ENCODE measurements around the gene SENP6.
"Not testable (repeated sequence)": the region's sequence is repeated elsewhere in the genome, so short reads cannot be mapped to it uniquely, and the experiment has no call there.

Gene SENP6

GRCh38 chr6:75601304-75602245, at the start of gene SENP6:
TSS of gene SENP6 (plus strand) at chr6:75601880. CDS start at chr6:75602525, 645 bp downstream.
- DNase-seq = peak; percentile 76 to 81

DNA sequence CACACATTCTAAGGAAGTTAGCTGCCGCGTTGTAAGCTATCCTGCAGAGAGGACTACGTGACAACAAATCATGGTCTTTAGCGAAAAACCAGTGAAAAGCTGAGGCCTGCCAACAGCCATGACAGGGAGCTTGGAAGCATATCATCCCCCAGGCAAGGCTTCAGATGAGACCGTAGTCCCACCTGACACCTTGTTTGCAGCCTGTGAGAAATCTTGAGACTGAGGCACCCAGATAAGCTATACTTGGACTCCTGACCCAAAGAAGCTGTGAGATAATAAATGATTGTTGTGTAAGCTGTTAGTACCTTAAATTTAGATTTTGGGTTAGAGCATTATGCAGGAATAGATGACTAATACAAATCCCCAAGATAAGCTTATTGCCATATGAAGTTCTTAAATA, 45.4 kb upstream of the SENP6 start:
- DNase-seq = no peak

GRCh38 chr6:75557068-75557467, 44.6 kb upstream of the SENP6 start:
- no peak for DNase-seq

DNA sequence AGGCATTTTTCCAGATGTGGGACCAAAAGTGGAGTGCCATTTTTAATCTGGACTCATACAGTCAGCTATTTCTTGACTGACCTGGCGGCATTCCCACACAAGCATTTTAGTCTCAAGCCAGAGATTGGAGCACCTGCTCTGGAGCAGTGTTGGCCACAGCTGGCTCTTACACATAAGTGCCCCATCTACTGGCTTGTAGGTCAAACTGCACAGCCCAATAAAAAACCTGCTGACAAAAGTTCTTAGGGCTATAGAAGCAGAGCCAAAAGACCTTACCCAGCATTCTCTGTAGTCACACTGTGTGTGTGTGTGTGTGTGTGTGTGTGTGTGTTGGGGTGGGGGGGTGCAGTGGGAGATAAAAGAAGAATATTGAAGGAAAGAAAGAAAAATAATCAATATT, 38.6 kb upstream of the SENP6 start:
- DNase-seq = peak in 1 of 2 donors; percentile 24

DNA sequence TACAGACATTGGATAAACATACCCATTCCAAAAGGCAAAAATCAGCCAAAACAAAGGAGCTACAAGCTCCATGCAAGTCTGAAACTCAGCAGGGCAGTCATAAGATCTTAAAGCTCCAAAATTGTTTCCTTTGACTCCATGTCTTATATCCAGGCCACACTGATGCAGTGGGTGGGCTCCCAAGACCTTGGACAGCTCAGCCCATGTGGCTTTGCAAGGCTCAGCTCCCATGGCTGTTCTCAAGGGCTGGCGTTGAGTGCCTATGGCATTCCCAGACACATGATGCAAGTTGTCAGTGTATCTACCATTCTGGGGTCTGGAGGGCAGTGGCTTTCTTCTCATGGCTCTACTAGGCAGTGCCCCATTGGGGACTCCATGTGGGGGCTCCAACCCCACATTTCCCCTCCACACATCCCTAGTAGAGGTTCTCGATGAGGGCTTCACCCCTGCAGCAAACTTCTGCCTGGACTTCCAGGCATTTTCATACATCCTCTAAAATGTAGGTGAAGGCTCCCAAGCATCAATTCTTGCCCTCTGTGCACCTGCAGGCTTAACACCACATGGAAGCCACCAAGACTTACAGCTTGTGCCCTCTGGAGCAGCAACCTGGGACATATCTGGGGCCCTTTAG, 35.4 kb upstream of the SENP6 start:
- DNase-seq = no peak

- no peak for DNase-seq
These were observed 33.6 kb upstream of the SENP6 start for GRCh38 chr6:75568100-75568499.

DNA sequence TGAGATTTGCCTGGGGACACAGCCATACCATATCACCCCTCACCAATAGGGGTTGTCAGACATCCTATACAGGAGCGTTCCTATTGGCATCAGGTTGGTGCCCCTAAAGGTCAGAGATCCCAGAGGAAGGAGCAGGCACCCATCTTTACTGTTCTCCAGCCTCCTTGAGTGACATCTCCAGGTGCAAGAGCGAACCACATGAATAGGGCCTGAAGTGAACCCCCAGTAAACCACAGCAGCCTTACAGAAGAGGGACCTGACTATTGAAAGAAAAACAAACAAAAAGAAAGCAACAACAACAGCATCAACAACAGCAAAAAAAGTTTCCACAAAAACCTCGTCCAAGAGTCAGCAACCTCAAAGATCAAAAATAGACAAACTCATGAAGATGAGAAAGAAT, 32.7 kb upstream of the SENP6 start:
- no peak for DNase-seq

DNA sequence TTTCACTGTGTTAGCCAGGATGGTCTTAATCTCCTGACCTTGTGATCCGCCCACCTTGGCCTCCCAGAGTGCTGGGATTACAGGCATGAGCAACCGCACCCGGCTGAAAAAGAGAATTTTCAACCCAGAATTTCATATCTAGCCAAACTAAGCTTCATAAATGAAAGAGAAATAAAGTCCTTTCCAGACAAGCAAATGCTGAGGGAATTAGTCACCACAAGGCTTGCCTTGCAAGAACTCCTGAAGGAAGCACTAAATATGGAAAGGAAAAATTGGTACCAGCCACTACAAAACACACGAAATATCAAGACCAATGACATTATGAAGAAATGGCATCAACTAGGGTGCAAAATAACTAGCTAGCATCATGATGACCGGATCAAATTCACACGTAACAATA, 31.0 kb upstream of the SENP6 start:
- not testable (repeated sequence) for DNase-seq

GRCh38 chr6:75572072-75572471, 29.6 kb upstream of the SENP6 start:
- DNase-seq = no peak

DNA sequence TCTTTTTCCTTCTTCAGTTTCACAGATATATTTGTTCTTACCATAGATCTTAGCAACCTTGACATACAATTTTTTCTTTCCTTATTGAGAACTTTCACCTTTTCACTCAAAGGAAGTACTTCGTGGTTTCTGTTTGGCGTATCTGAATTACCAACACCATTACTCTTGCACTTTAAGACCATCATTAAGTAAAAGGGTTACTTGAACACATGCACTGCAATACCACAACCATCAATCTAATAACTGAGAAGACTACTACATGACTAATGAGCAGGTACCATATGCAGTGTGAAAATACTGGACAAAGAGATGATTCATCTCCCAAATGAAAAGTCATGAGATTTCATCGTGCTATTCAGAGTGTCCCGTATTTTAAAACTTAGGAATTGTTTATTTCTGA, 21.7 kb upstream of the SENP6 start:
- no peak for DNase-seq

GRCh38 chr6:75581231-75581630, 20.4 kb upstream of the SENP6 start:
- no peak for DNase-seq

GRCh38 chr6:75584552-75584951, 17.1 kb upstream of the SENP6 start:
- DNase-seq = not testable (repeated sequence)

GRCh38 chr6:75588948-75589347, 12.7 kb upstream of the SENP6 start:
- no peak for DNase-seq

DNA sequence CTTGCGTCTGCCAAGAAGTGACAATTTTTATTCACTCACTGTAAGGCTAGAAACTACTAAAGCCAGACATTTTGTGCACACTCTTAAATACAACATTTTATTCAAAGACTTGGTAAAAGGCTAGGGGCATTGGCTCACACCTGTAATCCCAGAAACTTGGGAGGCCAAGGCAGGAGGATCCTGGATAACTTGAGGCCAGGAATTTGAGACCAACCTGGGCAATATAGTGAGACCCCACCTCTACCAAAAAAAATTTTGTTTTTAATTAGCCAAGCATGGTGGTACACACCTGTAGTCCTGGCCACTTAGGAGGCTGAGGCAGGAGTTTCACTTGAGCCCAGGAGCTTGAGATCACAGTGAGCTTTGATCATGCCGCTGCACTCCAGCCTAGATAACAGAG, 11.3 kb upstream of the SENP6 start:
- DNase-seq = no peak

- DNase-seq = not testable (repeated sequence)
These were observed 5.3 kb upstream of the SENP6 start for GRCh38 chr6:75596380-75596779.

- DNase-seq = no peak
These were observed 912 bp upstream of the SENP6 start for GRCh38 chr6:75600768-75601167.

GRCh38 chr6:75602246-75603105, 796 bp downstream of the SENP6 start:
- DNase-seq = peak in 1 of 2 donors; percentile 53

- DNase-seq = no peak
These were observed 1.4 kb downstream of the SENP6 start for GRCh38 chr6:75603106-75603420.

DNA sequence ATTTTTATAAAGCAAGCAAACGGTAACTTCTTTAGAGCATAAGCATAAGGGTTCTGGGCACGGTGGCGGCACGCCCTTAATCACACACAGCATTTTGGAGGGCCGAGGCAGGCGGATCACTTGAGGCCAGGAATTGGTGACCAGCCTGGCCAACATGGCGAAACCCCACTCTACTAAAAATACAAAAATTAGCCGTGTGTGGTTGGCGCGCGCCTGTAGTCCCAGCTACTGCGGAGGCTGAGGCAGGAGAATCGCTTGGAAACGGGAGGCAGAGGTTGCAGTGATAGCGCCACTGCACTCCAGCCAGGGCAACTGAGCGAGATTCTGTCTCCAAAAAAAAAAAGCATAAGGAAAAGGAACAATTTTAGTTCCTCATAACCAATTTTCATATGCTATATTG, 2.6 kb downstream of the SENP6 start:
- DNase-seq = no peak

GRCh38 chr6:75605635-75606034, 4.0 kb downstream of the SENP6 start:
- no peak for DNase-seq

- DNase-seq = no peak
These were observed 6.6 kb downstream of the SENP6 start for GRCh38 chr6:75608304-75608703.

- no peak for DNase-seq
These were observed 7.4 kb downstream of the SENP6 start for GRCh38 chr6:75608956-75609533.
